ENCODE results near the gene HMG20B. TPM values are rescaled to one million over a fixed set of nuclear protein-coding genes. Genes with fewer than 3 reads are reported as not detected.

Gene HMG20B
- total and polyA plus RNA-seq, 2 of the 8 experiments (the other 6 are each of a cell fraction or from before 2014, with no cell fraction given) = 42.9 to 74.2 TPM

DNA sequence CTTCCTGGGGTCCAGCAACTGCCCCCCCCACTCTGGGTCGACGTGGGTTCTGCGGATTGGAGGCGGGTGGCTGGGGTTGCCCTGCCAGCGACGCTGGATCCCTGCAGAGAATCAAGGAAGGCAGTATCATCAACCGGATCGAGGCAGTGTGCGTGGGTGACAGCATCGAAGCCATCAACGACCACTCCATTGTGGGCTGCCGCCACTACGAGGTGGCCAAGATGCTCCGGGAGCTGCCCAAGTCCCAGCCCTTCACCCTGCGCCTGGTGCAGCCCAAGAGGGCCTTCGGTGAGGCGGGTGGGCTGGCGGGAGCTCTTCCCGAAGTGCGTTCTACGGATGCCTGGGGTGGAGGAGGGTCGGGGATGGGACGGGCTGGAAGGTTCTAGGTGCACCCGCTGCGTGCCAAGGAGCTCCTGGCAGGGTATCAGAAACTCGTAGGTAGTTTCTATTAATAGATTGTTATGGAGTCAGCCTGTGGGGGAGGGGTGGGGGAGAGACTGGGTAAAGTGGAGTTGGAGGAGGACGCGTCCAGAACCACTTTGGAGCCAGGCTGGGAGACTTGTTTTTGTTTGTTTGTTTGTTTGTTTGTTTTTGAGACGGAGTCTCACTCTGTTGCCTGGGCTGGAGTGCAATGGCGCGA is 14.1 kb downstream of the HMG20B start:
- no peak overlapping the region for H2AFZ ChIP-seq (ENCODE audit: low read length)
- no peaks in the 10 kb centered on the region for H3K36me3 ChIP-seq (ENCODE audit: control insufficient read depth in 2 of 4, insufficient read depth in 4 of 4, low read length in 3 of 4)
- no peak overlapping the region for H3K56ac ChIP-seq (replicated peaks; ENCODE audit: insufficient read length, low read depth, low read length)
- no peak overlapping the region for H3K9ac ChIP-seq (replicated peaks in 1 of 4; ENCODE audit: extremely low read depth in 1 of 4, low read depth in 3 of 4, low read length in 3 of 4)
- no peak for DNase-seq (ENCODE audit: low read depth in 1 of 2, low spot score in 2 of 2)
- H3K27ac ChIP-seq (ENCODE audit: low read depth, low read length) = no peak overlapping the region
- H2BK20ac ChIP-seq (ENCODE audit: low read length) = no peak overlapping the region
- no peak overlapping the region for H3K4me2 ChIP-seq (ENCODE audit: insufficient read depth in 1 of 2, low read depth in 2 of 2, low read length in 2 of 2)
- no peak overlapping the region for H2BK15ac ChIP-seq (ENCODE audit: low read length)
- no peak overlapping the region for H2BK5ac ChIP-seq (ENCODE audit: low read depth, low read length)
- no peak overlapping the region for H3K4ac ChIP-seq (replicated peaks; ENCODE audit: insufficient read length, low read depth, low read length)
- no peak overlapping the region for H2BK120ac ChIP-seq (replicated peaks; ENCODE audit: low read depth, low read length)
- H2BK12ac ChIP-seq (ENCODE audit: low read depth, low read length) = no peak overlapping the region
- H3K4me1 ChIP-seq (replicated peaks in 1 of 4; ENCODE audit: control insufficient read depth in 3 of 4, insufficient read depth in 4 of 4, low read length in 3 of 4) = peaks cover 0 to 4% (median 0%) of the 10 kb centered on the region in 4 experiments; a peak in 3 of 7 replicates
- peaks cover 11 to 21% (median 14%) of the 10 kb centered on the region in 4 experiments; a peak in 6 of 7 replicates for H3K27me3 ChIP-seq (replicated peaks in 1 of 4; ENCODE audit: control insufficient read depth in 3 of 4, extremely low read depth in 1 of 4, insufficient read depth in 3 of 4, low read length in 3 of 4)
- no peaks in the 10 kb centered on the region for H3K79me2 ChIP-seq (ENCODE audit: control insufficient read depth in 1 of 2, insufficient read depth in 2 of 2, low read length in 2 of 2)
- peak overlapping the region; percentile 75 for H4K8ac ChIP-seq (ENCODE audit: extremely low read depth, insufficient read depth, low read length)
- H4K91ac ChIP-seq (replicated peaks; ENCODE audit: insufficient read length, low read length) = no peak overlapping the region
- H3K9me3 ChIP-seq (ENCODE audit: insufficient read depth in 2 of 2, low read depth in 1 of 2, low read length in 1 of 2) = peaks cover 4 to 6% of the 10 kb centered on the region in 2 experiments; a peak in 3 of 4 replicates
- H4K5ac ChIP-seq (ENCODE audit: insufficient read length, low read depth, low read length) = no peak overlapping the region
- H3K23ac ChIP-seq (ENCODE audit: insufficient read length) = no peak overlapping the region
- H3K4me3 ChIP-seq (ENCODE audit: extremely low read depth in 1 of 4, insufficient read depth in 2 of 4, low read depth in 3 of 4, low read length in 4 of 4) = no peak overlapping the region
- no peak overlapping the region for H3K18ac ChIP-seq (ENCODE audit: extremely low read depth, low read length)
- no peak overlapping the region for H3K14ac ChIP-seq (ENCODE audit: insufficient read length)
- POLR2A ChIA-PET (ENCODE audit: partially characterized antibody) = interaction anchor here (1.4 to 1.8 kb wide), 3 partner anchors 8 to 11 kb away, joined by 3 to 7 read pairs (median 7); no protein-coding TSS in a partner anchor
- CTCF ChIA-PET (ENCODE audit: partially characterized antibody) = interaction anchor here (0.7 to 4.7 kb wide), 15 partner anchors 9 to 122 kb away, joined by 3 to 38 read pairs (median 5); partner anchors contain the start of genes TEKTIP1 and TJP3
- 83% methylated on average over 28 of the region's 31 CpGs; no CpG with 5 or more reads in 1 of the 2 experiments for WGBS, 2 experiments (ENCODE audit: extremely low coverage in 1 of 2, insufficient coverage in 1 of 2, insufficient read length in 1 of 2, insufficient replicate concordance in 2 of 2, low coverage in 1 of 2, low lambda C conversion rate in 2 of 2, missing lambda C conversion rate in 1 of 2)
- no peak for FAIRE-seq
- peaks cover 0 to 2% of the 10 kb centered on the region in 2 experiments for H4K20me1 ChIP-seq (replicated peaks in 1 of 2; ENCODE audit: control insufficient read depth in 1 of 2, insufficient read depth in 2 of 2, low read length in 2 of 2)
- peaks cover 5% of the 10 kb centered on the region; the same call in 1 of the 2 replicates for H3K23me2 ChIP-seq (ENCODE audit: low read depth, low read length)
- no peaks in the 10 kb centered on the region for H3K79me1 ChIP-seq (ENCODE audit: low read depth, low read length)
- no peak overlapping the region for H2AK5ac ChIP-seq (ENCODE audit: low read depth, low read length)
- TF ChIP-seq SP4 (IDR thresholded peaks at IDR 0.05; ENCODE audit: low read length) = no peak
- no peak for TF ChIP-seq CBX5 (IDR thresholded peaks at IDR 0.05; ENCODE audit: low read depth, low read length)
- no peak for TF ChIP-seq POLR2AphosphoS5 (IDR thresholded peaks at IDR 0.05; ENCODE audit: low read depth, low read length)
- TF ChIP-seq JUND (IDR thresholded peaks at IDR 0.05; ENCODE audit: low read length) = no peak
- TF ChIP-seq, protein P1, sequence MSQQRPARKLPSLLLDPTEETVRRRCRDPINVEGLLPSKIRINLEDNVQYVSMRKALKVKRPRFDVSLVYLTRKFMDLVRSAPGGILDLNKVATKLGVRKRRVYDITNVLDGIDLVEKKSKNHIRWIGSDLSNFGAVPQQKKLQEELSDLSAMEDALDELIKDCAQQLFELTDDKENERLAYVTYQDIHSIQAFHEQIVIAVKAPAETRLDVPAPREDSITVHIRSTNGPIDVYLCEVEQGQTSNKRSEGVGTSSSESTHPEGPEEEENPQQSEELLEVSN (IDR thresholded peaks at IDR 0.05) = no peak
- no peak for TF ChIP-seq TBP (IDR thresholded peaks at IDR 0.05; ENCODE audit: low read depth, low read length)
- no peak for TF ChIP-seq SP1 (IDR thresholded peaks at IDR 0.05; ENCODE audit: low read depth, low read length)
- no peak for TF ChIP-seq RXRA (IDR thresholded peaks at IDR 0.05; ENCODE audit: insufficient read depth, low read depth, low read length)
- no peak for TF ChIP-seq SIX5 (IDR thresholded peaks at IDR 0.05; ENCODE audit: low read depth, low read length)
- no peak for TF ChIP-seq ZNF274 (IDR thresholded peaks at IDR 0.05; ENCODE audit: borderline replicate concordance, extremely low read depth, low read length)
- no peak for TF ChIP-seq KDM1A (IDR thresholded peaks at IDR 0.05; ENCODE audit: borderline replicate concordance, low read length)
- TF ChIP-seq, protein P2, sequence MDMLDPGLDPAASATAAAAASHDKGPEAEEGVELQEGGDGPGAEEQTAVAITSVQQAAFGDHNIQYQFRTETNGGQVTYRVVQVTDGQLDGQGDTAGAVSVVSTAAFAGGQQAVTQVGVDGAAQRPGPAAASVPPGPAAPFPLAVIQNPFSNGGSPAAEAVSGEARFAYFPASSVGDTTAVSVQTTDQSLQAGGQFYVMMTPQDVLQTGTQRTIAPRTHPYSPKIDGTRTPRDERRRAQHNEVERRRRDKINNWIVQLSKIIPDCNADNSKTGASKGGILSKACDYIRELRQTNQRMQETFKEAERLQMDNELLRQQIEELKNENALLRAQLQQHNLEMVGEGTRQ (IDR thresholded peaks at IDR 0.05; ENCODE audit: low read length) = no peak
